B cell (primary cell): Measurements from ENCODE around the gene DR1.

Experiments
- CTCF ChIP-seq: fragments of 200-600 bp; IDR thresholded peaks from one replicate; pipeline ENCODE4 v1.8.0; 2022; ENCODE audit warnings: antibody characterized with exemption, mild to moderate bottlenecking
- EZH2 ChIP-seq: IDR thresholded peaks from 2 replicates; pipeline ENCODE4 v1.6.1; 2012; ENCODE audit warnings: borderline replicate concordance, low read depth, mild to moderate bottlenecking, moderate library complexity, low read length; ENCODE audit not compliant: insufficient read depth, poor library complexity, severe bottlenecking

- TF ChIP-seq CTCF = no peak
- no peak for TF ChIP-seq EZH2
These were observed 22.4 kb upstream of the DR1 start for GRCh38 chr1:93323185-93323820.
